HG03378 (cell line): ENCODE measurements around the gene KCNQ5.
"Not testable (repeated sequence)": the region's sequence is repeated elsewhere in the genome, so short reads cannot be mapped to it uniquely, and the experiment has no call there.

Experiments
- ATAC-seq: cut with Tn5 transposase; IDR thresholded peaks from one replicate; pipeline ENCODE4 v1.9.1; 2021; ENCODE audit warnings: mild to moderate bottlenecking, moderate library complexity; ENCODE audit not compliant: unreplicated experiment

Gene KCNQ5

DNA sequence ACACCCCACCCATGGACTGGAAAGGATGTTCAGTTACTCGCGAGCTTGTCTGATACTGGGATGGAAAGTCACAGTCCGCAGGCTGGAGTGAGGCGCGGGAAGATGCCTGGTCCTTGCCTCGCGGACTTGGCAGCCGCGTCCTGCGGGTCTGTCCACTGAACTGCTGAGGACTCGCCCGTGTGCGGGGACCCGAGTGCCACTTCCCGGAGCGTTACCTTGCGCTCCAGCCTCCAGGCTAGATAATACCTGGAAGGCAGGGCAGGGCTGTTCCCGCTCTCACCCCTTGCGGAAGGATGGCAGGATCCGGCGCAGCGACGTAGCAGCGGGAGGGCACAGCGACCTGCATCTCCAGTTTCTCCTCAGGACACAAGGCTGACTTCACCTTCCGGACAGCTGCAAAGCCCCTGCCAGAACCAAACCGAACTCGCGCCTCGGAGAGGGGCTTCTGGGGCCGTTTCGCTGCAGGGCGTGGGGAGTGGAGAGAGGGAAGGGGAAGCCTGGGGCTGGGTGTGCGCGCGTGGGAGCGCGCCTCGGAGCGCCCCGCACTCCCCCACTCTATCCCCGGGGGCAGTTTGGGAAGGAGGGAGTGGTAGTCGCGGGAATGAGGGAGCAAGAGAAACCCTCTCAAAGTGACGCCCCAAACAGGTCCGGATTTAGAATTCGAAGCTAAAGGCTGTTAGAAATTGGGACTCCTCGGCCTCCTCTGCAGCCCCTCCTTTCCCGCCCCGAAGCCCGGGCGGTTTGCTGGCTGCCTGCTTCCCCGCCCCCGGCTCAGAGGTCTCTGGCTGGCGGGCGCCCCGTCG lies at the start of gene KCNQ5:
TSS of gene KCNQ5 (plus strand) at position 774 of the 803 bp plus-strand sequence.
- ATAC-seq: no peak

DNA sequence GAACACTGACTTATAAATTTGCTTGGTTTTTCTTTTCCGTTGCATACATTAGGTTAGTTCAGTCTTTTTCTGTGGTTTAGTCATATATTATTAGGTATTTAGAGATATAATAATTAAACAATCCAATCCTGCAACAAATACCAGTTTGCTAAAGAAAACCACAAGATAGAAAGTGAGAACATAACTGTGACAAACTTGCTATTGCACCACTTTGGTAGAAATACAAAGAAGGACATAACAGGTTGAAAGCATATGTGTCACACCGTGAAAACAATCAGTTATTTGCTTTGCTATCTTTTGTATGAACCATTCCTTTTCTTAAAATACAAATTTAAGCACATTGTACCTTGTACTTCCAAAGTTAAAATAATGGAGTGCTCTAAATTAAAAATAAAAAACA lies 42.0 kb upstream of the KCNQ5 start:
- peak; percentile 68 for ATAC-seq

DNA sequence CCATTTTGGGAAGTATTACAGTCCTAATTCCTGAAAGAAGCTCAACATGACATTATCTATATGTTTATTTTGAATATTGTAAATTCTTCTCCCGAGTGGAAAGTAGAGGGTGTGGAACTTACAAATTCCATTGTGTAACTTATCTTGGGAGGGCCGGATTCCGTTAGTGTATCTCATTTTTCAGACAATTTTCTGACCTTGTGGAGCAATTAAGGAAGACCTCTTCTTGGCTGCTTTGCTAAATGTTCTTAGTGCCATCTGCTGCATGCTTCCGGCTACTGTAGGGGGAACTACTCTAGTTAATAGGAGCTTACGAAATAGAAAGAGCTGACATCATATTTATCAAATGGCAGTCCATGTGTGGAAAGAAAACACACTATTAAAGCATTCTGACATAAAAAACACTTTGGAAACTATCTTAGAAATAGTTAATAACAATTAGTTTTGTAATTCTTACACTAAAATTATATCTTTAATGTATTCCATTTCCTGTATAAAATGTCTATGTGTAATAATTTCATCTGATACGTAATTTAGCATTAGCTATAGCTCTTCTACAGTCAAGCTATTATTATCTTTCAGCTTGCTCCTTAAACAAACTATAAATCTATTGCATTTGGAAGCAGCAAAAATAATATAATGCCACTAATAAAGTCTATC lies 41.5 kb upstream of the KCNQ5 start:
- ATAC-seq: peak; percentile 72

DNA sequence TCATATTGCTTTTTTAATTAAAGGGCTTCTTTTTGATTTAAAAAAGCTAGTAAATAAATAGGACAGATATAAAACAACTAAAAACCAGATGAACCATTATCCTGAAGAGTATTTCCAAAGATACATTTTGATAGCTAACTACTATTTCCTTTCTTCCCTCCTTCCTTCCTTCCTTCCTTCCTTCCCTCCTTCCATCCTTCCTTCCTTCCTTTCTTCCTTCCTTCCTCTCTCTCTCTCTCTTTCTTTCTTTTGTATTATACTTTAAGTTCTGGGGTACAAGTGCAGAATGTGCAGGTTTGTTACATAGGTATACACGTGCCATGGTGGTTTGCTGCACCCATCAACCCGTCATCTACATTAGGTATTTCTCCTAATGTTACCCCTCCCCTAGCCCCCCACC lies 40.9 kb upstream of the KCNQ5 start:
- not testable (repeated sequence) for ATAC-seq

DNA sequence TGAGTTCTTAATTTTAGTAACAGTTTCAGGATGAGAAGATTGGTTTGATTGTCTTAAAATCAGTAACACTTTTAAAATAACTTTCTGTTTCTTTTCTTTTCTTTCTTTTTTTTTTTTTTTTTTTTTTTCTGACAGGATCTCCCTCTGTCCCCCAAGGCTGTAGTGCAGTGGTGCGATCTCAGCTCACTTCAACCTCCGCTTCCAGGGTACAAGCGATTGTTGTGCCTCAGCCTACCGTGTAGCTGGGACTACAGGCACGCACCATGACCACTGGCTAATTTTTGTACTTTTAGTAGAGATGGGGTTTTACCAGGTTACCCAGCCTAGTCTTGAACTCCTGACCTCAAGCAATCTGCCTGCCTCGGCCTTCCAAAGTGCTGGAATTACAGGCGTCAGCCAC lies 33.7 kb upstream of the KCNQ5 start:
- no peak for ATAC-seq

DNA sequence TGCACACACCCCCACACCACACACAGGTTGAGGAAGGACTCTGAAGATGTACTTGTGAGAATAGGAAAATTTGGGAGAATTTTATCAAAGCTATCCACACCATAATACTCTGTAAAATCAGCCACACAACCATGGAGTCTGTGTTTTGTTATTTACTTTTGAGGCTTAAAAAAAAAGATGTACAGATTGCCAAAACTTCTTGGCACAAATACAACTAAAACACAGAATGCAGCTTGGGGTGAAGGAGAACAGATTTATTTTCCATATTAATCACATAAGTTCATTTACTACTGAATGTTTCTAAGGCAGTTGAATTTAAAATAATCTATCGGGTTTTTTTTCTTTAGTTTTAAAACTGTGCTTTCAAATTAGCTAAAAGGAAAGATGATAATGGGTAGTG lies 32.8 kb upstream of the KCNQ5 start:
- ATAC-seq: no peak

DNA sequence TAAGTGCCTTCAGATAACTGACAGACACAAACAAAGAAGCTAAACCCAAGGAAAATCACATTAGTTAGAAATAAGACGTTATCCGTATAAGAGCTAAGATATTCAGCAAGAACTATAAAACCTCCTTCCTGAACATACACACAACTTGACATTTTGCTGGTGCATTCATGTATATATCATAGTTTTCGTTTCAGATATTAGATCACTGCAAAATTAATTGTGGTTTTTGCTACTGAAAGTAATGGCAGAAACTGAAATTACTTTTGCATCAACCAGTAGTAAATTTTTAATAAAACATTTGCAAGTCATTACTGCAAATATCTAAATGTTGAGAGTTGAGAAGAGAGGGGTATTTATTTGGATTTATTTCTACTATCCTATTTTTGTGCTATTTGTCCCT lies 26.1 kb upstream of the KCNQ5 start:
- ATAC-seq: peak; percentile 77

DNA sequence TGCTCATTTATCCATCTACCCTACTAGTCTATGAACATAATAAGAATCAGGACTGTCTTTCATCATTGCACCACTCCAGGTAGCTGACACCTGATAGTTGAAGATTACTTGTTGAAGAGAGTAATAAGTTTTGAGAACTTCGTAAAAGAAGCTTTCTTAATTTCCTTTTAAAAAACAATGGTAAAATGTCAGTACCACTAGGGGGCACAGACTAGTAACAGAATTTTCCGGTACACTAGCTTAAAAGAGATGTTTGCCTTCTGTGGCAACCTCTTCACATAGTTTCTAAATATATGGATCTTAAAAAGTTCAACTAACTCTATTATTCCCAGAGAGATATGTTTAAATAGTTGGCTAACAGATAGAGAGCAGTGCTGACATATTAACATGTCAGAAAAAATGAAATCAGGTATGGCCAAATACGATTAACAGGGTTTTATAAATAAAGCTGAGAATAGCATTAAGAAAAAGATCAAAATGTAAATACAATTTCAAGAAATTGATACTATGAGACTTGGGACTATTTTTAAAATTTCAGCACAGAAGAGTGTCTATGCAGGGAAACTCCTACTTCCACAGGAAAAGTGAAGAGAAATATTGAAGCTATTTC lies 5.4 kb upstream of the KCNQ5 start:
- no peak for ATAC-seq

DNA sequence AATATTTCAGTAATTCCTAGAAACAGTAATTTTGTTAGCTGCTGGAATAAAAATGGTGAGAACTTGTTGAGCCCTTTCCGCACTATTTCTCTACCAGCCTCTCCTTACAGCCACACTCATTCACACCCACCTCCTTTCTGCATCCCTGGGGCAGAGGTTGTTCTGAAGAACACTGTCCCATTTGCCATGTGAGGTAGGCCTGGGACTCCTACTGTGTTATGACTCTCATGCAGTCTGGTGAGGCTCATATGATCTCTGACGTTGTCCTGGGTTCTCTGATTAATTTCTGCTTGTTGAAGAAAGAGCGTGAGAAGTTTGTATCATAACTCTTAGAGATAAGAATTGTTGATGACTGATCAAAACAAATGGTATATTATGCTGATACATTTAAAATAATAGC lies 4.1 kb upstream of the KCNQ5 start:
- ATAC-seq: no peak

DNA sequence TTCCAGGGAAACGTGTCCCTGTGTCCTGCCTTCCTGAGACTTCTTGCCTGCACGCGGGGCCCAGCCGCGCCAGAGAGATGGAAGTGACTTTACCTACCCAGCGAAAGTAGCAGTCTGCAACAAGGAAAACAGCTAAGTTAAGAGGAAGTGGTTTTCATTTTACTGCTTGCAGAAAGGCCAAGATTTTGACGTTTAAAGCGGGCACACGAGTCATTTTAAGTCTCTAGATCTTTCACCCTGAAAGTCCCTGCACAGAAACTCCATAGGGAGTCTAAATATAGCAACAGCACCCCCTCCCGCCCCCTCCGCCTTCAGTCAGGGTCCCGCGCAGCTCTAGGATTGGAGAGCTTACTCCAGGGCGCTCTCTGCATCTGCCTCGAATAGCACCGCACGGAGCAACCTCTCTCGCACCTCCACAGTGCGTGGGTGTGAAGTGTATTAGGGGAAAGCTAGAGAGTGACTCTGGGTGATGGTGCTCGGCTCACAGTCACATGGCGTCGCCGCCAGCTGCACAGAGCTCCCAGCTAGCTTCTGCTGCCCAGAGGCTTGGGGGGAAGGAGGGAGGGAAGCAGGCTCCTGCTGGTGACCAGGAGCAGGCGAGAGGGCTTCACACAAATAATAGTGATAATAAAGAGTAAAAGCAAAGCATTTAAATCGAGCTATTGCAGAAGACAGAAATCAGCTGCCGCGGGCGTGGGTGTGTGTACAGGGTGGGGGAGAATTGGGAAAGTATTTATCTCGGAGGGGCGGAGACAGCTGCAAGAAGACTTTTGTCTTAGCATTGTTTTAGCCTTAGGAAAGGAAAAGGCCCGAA lies 1.8 kb upstream of the KCNQ5 start:
- ATAC-seq: peak; percentile 80

DNA sequence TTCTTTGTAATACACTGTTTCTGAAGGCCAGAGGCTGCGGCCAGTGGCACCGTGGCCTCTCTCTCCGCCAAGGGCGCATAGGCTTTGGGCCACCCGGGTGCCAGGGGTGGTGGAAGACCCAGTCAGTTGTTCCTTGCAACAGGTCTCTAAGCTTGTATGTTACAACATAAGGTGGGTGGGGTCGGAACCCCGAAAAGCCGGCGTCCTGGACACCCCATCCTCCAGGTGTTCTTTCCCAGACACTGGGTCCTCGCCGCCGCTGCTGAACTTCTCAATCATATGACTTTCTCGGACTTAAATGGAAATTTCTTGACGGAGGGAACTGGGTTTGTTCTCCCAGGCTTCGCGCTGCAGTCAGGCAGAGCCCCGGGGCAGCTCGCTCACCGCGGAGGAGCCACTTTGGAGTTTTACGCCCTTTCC lies 983 bp upstream of the KCNQ5 start:
- ATAC-seq: no peak

DNA sequence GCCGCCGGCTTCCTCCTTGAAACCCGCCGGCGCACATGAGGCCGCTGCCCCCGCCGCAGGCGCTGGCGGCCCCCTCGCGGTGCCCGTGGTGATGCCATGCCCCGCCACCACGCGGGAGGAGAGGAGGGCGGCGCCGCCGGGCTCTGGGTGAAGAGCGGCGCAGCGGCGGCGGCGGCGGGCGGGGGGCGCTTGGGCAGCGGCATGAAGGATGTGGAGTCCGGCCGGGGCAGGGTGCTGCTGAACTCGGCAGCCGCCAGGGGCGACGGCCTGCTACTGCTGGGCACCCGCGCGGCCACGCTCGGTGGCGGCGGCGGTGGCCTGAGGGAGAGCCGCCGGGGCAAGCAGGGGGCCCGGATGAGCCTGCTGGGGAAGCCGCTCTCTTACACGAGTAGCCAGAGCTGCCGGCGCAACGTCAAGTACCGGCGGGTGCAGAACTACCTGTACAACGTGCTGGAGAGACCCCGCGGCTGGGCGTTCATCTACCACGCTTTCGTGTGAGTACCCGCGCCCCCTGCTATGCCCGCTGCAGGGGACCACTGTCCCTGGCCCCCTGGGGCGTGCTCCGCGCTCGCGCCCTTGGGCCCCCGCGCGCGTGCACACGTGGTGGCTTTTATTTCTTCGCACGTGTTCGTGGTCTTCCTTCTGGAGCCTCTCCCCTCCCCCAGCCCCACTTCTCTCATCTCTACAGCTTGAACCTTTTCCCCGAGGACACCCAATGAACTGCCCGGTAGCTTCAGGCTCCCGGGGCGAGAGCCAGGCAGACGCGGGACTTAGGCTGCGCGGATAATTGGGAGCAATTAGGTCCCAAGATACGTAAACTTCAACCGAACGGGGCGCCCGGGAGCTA lies 453 bp downstream of the KCNQ5 start:
- ATAC-seq: no peak

DNA sequence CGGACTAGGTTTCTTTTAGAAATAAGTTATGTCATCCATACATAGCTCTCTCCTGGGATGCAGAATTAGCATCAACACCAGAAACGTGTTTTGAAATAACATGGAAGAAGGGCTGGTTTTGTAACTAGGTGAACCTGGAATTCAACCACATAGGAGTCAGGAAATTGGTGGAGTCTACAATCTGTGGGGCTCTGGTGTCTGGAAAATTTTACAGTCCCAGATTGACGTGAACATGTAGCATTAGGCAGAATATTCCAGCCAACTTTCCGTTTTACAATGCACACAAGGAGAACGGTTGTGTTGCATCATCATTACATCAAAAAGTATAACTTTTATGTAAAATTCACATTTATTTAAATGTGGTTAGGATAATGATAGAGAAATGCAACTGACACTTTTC lies 1.9 kb downstream of the KCNQ5 start:
- ATAC-seq: no peak

DNA sequence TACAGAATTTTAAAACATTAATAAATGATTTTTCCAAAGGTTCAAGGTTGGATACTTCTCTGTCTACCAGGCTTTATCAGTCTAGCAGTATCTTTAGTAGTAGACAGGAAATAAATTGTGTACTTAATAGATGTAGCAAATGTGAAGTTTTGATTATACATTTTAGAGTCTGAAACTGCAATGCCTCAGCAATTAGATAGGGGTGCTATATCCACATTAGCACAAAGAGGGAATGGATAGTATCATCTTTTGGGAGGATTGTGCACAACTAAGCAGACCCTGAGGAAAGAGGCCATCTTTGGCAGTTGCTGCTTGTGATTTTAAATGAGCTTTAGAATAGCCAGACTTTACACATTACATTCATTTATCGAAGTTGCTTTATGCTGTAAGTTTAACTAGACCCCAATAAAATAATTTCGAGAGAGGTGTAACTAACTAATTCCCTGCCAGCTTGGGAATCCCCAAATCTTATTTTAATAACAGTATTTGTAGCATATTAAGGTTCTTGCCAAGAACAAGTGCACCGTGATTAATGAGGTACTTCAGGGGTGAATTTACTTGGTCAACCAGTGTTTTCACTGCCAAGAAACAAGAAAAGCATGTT lies 2.8 kb downstream of the KCNQ5 start:
- ATAC-seq: peak; percentile 12

DNA sequence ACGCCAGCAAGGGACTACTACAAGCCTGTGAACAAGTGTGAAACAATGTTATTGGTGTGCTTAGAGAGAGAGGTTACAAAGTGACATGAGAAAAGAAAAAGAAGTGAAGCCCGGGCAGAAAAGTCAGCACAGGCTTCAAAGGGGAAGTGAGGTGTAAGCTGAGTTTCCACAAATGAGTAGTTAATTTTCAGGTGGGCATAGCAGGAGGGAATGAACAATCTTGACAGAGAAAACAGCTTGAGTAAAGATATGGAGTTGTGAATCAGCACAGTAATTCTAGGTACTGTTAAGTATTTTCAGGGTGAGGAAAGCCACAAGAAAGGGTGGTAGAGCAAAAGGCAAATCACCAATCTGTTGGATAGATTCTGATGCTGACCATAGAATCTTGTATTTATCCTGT lies 4.3 kb downstream of the KCNQ5 start:
- ATAC-seq: peak; percentile 69

DNA sequence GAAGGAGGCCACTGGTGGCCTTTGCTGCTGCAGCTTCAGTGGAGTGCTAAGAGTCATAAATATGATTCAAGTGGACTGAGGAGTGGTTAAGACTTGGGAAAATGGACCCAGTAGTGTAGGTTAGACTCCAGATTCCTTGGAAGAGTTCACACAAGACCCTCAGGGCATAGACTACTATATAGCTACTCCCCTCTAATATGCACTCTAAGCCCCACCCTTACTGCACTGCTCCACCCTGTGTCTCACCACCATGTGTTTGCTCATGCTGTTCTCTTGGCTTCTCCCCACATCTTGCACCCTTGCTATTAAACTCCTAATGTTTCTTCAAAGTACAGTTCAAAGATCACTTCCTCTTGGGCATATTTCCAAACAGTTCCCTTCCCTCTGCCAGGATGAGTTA lies 5.7 kb downstream of the KCNQ5 start:
- no peak for ATAC-seq

DNA sequence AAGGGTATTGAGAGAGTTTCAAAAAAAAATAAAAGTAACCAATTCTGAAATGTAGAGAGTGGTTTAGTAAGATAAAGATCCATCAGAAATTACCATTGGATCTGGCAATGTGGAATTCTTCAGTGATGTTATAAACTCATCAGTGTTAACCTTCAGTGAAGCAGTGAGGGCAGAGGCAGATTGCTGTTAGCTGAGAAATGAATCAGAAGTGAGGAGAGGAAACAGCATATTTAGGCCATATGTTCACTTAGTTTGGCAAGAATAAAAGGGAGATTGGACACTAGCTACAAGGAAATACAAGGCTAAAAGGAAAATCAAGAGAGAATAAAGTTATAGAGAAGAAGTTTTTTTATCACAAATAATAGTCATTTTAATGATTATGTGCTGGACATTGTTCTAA lies 9.6 kb downstream of the KCNQ5 start:
- no peak for ATAC-seq

DNA sequence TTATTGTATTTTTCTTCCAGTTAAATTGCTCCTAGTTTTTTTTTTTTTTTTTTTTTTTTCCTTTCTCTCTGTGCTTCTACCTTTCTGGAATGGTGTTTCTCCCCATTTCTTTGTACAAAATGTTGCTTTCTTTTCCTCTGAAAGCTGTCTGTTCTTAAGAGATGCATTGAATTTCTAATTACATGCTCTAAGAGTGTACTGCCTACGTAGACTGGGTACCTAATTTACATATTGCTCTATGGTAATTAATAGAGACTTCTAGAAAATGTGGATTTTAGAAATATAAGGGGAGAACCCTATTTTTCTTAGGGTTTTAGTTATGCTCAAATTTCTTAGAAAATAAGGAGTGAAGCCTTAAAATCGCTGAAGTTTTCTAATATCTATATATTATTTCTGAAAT lies 13.8 kb downstream of the KCNQ5 start:
- no peak for ATAC-seq

DNA sequence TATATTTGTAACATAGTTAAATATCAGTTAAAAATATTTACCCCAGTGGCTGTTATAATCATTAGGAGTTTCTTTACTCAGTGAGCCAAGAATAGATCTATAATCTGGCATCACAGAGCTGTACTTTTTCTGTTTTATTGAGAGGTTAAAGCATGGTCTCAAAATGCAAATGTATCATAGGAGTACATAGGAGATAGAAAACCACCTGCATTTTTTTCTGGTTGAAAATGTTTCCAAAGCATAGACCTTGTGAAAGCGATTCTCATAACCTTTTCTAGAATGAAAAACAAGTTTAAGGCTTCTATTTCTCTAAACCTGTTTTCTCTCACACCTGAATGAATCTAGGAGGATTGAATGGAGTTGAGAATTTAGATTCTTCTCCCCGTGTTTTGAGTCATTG lies 14.4 kb downstream of the KCNQ5 start:
- peak; percentile 94 for ATAC-seq

DNA sequence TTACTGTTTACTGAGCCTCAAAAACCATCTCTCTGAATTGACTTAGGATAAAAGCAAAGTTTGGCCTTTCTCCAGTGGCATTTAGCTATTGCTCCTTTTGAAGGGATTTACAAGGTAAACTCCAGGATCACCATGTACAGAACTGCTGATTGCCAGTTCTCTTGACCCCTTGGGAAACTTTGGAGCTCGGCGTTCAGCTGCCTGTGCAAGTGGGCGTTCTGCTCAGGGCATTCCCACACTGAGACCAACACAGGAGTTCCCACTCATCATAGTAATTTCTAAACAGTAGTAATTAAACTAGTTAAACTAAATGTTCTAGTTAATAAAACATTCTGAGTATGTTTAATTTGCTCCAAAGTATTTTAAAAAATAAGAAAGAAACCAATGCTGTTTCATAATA lies 14.9 kb downstream of the KCNQ5 start:
- ATAC-seq: no peak
